Measurements from ENCODE around the gene FAM186B.

Gene FAM186B

DNA sequence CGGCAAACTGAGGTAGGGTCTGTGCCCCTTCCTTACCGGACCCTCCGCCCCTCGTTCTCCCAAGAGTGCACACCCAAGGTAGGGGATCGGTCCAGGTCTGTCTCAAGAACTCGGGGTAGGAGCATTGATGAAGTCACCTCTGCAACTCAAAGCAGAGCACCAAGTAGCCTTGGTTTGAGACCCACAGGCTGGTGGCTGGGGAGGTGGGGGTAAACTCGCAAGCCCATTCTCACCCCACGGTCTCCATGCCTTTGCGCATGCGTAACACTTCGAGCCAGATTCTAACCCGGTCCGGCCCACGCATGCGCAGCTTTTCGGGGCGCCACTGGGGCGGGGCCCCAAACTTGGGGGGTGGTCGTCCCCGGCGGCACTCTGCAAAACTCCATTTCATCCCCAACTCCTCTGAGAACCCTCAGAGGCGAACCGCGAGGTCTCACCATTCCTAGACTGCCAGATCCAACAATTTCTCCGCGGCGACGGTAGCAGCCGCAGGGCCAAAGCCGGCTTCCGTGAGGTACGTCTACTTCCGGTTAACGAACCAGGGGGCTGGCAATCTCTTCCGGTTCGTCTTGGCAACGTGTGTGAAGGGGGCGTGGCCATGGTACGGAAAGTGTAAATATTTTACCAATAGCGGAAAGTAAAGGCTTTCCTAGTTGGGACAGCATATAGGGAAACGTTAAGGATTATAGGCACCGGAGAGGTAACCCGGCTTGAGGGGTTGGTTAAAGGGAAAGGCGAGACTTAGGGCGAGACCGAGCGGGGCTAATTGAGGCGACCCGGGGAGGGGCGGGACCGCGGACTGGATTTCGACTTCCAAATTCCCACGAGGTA is 37.6 kb downstream of the FAM186B start, which contains the start of gene MCRS1:
Gene MCRS1, minus strand, starts transcription at position 532 of the 831 bp plus-strand sequence. CDS start 1,411 bp downstream, outside the sequence.
- peak; percentile 91 to 92 for DNase-seq

DNA sequence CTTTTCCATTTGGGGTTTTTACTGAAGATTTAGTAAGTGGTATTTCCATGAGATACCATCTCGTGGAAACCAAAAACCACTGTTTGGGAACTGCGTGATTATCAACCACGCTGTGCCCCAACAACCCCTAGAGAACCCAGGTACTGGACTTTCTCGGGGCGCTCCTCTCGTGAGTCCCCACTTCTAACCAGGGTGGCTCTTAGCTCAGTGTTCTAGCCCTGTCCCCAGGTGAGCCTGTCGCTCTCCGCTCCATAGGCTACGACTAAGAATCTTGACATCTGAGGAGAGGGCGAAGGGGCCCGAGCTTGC is 38.2 kb downstream of the FAM186B start:
- no peak for DNase-seq

DNA sequence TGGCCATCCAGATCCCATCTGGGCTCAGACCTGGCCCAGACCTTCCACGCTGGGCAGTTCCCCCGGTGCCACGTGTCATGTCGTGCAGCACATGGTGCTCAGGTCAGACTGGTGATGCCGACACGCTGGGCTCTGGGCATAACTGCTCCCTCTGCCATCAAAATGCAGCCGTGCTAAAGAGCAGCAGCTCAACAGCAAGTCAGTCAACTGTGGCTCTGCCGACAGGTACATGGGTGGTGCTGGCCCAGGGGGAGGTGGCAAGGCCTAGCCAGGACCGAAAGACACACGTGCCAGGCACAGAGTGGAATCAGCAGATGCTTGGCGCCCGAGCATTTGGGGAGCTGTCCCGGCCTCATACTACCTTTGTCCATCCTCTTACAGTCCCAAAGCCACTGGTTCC is 39.1 kb downstream of the FAM186B start:
- DNase-seq = no peak

DNA sequence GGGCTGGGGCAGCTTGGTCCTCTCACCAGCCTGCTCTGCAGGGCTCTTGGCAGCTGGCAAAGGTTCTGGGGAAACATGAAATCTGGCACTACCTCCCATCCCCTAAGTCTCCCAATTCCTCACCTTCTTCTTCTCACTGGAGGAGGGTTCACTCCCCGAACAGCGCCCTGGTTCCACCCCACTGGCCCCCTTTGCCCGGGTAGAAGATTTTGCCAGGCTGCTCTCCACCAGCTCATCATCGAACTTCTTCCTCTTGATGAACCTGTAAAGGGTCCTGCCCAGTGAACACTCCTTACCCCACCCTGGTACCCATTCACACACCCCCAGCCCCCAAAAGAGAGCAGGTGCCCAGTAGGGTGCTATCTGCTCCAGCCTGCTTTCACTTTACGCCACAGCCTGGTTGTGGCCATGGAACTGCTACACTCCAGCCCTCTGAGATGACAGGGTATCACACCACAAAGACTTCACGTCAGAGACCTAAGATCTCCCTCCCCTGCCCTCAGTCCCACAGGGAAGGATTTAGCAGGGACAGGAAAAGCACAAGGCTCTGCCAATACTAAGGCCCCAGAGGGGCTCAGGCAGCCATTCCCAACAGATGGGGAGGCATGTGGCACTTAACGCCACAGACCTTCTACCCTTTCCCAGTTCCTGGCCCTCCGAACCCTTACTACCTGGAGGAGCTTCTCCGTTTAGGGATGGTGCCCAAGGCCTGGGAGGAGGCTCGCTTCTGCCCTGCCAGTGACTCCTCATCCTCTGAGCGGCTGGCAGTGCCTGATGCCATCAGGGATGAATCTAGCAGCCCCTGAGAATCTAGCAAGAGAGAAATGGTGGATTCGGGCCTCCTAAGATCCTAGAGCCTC is 39.8 kb downstream of the FAM186B start:
- DNase-seq = no peak

DNA sequence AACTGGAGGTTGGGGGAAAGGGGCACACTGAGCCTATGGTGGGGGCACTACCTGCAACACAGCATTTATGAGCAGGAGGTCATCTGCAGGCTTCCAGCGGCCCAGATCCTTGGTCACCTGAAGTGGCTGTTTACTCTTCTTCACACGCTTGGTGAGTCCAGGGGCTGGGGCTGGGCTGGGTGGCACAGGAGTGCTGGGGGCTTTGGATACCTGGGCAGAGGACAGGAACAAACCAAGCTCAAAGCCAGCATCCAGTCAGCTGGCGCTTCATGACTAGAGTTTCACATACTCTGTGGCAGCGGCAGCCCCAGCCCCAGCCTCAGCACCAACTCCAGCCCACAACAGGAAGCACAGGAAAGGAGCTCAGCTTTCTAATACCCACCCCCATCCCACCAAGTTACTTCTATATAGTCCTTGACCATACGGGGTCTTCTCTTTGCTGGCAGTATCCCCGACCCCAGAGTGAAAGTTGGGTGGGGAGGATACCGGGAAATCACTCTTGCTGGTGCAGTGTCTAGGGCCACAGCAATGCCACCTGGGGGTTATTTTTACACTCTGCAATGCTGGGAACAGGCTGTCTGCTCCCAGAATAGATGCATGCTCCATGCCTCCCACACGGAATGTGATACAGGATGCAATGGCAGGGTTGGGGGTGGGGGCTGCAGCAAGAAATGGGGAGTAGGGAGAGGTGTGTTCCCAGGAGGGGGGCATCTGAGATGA is 40.6 kb downstream of the FAM186B start:
- DNase-seq = no peak

DNA sequence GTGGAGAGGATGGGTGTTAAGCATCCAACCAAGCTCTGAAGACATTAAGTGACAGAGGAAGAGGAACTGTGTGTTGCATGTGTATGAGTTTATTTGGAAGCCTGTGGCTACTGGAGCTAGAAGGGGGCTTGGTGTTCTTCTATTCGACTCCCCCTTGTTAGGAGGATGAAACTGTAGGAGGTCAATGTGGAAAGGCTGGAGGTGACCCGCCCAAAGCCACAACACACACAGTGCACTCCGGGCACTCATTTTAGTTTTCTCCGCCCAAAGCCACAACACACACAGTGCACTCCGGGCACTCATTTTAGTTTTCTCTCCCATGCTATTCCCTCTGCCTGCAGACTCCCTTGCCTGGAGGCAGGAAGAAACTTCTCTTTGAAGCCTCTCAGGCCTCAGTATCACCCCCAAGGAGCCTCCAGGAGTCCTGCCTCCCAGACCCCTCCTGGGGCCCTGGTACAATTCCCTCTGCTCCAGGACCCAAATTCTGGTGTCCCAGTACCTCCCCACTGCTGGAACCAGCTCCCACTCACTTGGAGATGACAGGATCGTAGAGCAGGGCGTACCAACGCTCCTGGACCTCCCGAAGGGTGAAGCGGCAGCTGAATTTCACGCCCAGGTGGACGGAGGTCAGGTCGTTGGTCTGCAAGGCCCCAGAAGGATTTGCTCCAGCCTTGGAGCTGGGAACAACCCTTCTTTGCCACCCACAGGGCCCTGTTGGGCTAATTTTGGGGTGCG is 41.3 kb downstream of the FAM186B start:
- no peak for DNase-seq

DNA sequence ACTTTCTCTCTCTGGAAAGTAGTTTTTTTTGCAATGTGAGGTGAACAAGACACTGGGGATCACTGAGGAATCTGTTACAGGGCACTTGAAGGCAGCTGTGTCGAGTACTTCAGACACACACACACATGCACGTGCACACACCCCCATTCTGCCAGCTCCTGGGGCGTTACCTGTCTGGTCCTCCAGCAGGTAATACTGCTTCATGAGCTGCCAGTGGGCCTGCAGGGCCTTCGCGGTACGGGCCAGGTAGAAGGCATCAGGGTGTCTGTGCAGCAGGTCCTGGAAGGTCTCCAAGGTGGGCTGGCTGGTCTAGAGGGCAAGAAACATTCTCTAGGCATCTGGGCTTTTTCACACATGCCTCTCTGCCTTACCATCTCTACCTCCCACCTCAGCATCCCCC is 42.6 kb downstream of the FAM186B start:
- no peak for DNase-seq

DNA sequence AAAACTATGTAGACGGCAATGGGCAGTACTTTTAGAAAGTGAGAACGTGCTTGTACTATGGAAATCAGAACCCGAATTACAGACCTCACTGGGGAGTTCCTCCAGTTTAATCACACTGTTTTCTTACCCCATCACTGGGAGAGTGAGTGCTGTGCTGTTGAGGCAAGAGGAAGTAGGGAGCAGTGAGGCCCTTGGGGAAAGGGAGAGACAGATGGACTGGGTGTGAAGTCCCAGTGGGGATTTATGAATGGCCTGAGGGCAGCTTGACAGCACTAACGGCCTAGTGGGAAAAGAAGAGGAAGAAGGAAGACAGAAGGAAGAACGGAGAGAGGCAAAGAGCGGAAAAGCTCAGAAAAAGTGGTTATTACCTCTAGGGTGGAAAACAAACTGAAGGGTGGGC is 43.2 kb downstream of the FAM186B start:
- no peak for DNase-seq

DNA sequence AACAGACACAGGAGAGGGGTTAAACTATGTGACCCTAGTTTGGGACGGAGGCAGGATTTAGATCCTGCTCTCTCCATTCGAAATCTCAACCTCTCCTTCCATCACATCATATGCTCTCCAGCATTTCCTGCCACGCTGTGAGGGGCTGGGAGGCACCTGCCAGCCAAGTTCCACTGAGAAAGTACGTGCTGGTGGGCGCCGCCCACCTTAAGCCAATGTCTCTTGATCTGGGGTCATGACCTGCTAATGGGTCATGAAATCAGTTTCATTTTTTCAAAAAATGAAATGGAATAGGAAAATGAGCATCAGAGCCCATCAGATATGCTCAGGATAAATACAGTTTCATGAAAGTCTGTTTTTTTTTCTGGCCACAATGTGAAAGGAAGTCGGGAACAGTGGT is 44.7 kb downstream of the FAM186B start:
- no peak for DNase-seq

DNA sequence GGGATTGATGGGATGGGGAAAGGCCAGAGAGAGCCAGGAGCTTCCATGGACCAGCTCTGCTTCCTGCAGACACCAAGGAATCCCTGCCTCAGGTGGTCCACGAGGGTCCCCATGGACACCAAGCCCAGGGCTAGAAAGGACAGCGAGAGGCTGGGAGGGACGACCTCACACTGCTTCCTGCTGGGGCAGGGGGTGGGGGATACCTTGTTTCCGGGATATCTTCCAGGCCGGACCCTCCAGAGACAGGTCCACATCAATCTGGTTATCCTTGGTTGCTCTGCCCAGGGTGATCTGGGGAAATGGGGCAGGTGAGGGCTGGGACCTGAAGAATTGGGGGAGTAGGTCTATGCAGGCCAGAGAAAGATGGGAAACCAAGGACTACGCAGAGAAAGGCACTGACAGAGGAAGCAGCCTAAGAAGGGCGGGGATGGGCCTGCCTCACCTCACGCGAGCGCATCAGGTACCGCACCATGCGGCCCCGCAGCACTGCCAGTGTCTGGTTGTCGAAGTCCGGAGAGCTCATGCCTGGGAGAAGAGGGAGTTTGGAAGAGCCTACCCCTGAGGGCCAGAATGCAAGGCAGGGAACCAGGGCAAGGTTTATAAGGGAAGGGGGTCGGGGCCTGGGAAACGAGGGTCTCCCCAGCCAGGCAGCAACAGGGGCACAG is 46.3 kb downstream of the FAM186B start:
- DNase-seq = no peak

DNA sequence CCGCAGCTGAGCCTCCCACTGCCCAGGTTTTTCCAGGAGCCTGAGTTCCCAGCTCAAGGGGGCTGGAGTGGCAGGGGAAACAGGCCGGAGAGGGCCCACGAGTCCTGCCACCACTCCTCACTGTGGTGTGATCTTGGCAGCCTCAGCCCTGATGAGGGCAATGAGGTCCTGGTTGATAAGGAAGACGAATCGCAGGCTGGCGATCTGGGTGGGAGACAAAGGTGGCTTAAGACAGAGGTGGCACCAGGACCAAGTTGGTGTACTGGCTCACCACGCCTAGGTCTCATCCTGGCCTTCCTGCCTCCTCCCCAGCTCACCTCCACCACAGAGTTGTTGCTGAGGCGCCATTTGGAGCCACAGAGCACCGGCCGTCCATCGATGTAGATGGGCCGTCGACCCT is 46.9 kb downstream of the FAM186B start:
- DNase-seq = no peak

DNA sequence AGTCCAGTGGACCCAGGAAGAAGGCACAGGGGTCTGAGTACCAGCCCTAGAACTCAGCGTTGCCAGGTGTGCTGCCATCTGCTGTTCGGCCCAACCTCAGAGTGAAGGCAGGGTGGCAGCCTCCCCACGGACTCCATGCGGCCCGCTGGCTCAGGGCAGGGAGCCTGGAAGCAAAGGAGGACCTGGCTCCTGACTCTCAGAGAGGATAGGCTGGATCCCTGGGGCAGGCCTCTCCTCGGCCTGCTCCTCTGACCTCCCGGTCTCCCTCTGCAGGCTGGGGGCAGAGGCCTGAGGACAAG is 47.6 kb downstream of the FAM186B start:
- no peak for DNase-seq

DNA sequence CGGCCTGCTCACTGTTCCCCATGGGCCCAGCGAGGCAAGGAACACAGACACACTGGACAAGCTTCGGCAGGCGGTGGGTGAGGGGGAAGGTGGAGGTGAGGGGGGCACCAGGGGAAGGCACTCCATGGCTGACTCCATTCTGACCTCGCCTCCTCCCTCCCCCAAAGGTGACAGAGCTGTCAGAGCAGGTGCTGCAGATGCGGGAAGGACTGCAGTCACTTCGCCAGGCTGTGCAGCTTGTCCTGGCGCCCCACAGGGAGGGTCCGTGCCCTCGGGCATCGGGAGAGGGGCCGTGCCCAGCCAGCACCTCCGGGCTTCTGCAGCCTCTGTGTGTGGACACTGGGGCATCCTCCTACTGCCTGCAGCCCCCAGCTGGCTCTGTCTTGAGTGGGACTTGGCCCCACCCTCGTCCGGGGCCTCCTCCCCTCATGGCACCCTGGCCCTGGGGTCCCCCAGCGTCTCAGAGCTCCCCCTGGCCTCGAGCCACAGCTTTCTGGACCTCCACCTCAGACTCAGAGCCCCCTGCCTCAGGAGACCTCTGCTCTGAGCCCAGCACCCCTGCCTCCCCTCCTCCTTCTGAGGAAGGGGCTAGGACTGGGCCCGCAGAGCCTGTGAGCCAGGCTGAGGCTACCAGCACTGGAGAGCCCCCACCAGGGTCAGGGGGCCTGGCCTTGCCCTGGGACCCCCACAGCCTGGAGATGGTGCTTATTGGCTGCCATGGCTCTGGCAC is 48.1 kb downstream of the FAM186B start:
- no peak for DNase-seq

DNA sequence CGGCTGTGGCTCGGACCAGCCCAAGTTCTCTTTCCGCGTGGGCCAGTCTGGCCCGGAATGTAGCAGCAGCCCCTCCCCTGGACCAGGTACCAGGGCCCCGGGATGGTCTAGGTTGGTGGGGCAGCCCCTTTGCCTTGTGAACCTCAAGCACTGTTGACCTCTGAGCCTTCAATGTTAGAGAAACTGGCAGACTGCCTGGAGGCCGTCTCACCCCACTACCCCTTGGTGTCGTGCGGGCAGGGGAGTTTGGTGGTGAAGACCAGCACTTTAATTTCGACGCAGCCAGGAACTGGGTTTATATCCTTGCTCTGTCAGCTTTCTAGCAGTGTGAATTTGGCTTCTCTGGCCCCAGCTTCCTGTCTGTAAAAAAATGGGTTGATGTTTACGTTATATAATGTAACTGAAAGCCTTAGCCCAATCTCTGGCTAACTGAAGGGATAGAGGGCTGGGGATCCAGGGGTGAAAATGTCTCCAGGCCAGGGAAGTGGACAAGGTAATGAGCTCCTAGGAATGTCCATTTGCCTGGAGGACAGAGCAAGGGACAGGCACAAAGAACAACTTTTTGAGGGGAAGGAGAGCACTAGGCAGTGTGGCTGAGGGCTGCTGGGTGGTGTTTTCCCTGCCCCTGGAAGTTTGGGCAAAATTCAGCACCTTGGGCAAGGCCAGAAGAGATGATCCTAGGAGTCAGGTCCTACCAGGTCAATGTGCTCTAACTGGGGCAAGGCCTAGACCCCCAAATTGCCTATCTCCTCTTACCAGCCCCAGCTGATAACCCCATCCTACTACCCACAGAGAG is 48.9 kb downstream of the FAM186B start:
- no peak for DNase-seq

DNA sequence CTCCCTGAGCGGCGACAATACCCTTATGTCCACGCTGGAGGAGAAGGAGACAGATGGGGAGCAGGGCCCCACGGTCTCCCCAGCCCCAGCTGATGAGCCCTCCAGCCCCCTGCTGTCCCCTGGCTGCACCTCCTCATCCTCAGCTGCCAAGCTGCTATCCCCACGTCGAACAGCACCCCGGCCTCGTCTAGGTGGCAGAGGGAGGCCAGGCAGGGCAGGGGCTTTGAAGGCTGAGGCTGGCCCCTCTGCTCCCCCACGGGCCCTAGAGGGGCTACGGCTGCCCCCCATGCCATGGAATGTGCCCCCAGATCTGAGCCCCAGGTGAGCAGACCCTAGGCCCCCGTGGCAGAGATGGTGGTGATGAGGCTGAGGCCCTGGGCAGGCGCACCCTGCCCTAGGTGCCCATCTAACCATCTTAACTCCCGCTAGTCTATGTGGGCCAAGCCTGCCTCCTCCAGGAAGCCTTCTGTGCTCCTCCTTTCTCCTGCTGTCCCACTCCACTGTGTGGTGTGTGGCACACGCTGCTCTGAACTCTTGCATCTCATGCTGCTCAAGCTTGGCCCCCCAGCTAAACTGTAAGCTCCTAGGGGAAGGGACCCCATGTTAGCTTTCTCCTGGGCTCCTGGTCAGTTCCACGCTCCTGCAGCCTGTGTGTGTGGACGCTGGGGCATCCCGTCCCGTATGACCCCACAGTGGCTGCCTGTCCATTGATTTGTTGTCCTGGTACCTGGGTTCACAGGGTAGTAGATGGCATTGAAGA is 49.6 kb downstream of the FAM186B start:
- no peak for DNase-seq

DNA sequence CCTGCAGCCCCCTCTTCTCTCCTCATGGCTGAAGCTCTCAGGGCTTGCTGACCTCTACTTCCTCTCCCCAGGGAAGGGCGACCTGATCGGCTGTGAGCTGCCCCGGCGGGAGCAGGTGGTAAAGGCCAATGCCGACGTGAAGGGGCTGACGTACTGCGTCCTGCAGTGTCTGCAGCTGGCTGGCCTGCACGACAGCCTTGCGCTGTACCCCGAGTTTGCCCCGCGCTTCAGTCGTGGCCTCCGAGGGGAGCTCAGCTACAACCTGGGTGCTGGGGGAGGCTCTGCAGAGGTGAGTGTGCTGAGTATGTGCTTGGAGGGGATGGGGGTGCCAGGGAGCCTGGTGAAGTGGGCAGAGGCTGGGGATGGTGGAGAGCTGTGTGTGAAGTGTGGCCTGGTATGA is 51.2 kb downstream of the FAM186B start:
- DNase-seq = no peak

DNA sequence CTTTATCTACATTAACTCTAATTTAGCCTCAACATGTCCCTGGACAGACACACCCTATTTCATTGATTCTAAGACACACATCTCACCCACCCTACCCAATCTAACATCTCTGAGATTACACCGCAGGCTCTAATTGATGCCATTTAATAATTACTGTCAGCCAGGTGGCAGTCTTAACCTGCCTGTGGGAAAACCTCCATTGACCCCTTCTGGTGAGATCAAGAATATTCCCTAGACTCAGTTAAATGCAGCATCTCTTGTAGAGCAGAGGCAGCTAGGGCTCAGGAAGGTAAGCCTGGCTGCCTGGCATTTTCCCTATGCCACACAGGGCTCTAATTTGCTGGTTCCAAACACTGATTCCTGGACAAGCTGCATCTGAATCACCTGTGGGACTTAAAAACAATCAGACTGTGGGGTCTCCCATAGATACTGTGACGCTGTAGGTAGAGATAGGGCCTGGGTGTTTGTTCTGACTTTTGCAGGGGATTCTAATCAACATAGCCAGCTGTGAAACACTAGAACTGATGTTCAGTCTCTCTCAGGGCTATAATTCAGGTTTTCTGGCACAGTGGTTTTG is 51.8 kb downstream of the FAM186B start:
- peak in 1 of 2 donors; percentile 66 for DNase-seq

DNA sequence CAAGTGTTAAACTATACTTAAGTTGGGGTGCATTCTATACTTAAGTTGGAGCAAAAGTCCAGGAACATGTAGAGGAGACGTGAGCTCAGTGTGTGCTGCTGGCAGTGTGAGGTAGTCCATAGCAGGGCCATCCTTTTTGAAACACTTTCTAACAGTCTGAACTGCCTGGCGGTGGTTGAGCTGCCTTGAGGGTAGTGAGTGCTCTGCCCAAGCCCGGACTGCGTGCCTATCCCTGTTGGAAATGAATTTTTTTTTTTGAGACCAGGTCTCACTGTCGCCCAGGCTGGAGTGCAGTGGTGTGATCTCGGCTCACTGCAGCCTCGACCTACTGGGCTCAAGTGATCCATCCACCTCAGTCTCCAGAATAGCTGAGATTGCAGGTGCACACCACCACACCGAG is 52.5 kb downstream of the FAM186B start:
- no peak for DNase-seq

DNA sequence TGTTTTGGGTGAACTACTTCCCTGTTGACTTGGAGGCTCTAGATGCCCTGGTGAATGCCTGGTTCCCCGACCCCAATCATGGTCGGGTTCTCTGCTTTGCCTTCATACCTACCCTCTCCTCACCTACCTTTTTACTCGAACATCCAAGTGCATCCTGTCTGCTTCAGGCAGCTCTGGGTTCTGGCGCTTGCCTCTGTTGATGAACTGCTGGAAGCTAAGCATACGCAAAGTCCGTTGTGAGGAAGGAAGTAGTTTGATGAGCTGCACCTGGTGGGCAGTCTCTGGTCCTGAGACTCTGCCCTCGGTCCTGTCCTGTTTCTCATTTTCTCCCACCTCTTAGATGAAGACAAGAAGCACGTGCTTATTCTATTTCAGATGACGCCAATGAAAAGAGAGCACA is 53.0 kb downstream of the FAM186B start:
- no peak for DNase-seq

DNA sequence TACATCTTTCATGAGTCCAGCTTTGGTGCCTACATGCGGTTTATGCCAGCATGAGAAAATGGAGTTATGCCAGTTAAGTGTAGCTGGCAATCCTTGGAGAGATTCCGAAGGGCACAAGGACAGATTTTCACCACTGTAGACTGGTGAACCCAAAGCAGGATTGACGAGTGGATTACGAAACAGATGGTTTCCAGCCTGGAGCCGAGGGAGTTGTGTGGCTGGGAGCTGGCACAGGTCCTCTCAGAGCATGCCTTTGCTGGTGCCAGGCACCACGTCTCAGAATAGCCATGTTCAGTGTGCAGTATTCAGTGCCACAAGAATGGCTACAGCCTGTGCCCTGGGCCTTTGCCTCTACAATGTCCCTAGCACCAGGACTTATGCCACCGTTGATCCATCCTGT is 53.4 kb downstream of the FAM186B start:
- no peak for DNase-seq
